Small intestine (tissue), 7 donors: Measurements from ENCODE around the gene HEPACAM2. TPM values are rescaled to one million over a fixed set of nuclear protein-coding genes. Genes with fewer than 3 reads are reported as not detected.
A peak's percentile ranks its signal among the peaks of the same experiment; 100 is the strongest.

Source experiments
- DNase-seq, 2 donors: peaks; one replicate each; pipeline versions ENCODE4 v3.0.0 to v3.0.0-alpha.2; 2013
- FAIRE-seq: peaks from 2 replicates; lab custom pipeline; 2012; peaks lifted over from hg19 to GRCh38; lab: Jason Lieb, UNC
- H3K27ac ChIP-seq, 3 donors: one replicate each; pipeline ENCODE4 v1.5.1; 2013; ENCODE audit warnings: low read length in 2 of 3, mild to moderate bottlenecking in 2 of 3, control low read depth in 1 of 3, inconsistent platforms in 1 of 3, low read depth in 1 of 3, moderate library complexity in 1 of 3
- H3K27me3 ChIP-seq, 3 donors: one replicate each; pipeline ENCODE4 v1.6.1; 2013; ENCODE audit warnings: low read length in 3 of 3, inconsistent platforms in 1 of 3; ENCODE audit not compliant: control insufficient read depth in 3 of 3, insufficient read depth in 3 of 3
- H3K36me3 ChIP-seq, 3 donors: one replicate each; pipeline ENCODE4 v1.6.1; 2013; ENCODE audit warnings: low read length in 3 of 3, inconsistent platforms in 1 of 3, low read depth in 1 of 3, mild to moderate bottlenecking in 1 of 3, moderate library complexity in 1 of 3; ENCODE audit not compliant: control insufficient read depth in 3 of 3, insufficient read depth in 2 of 3
- H3K4me1 ChIP-seq, 3 donors: one replicate each; pipeline ENCODE4 v1.6.1; 2013; ENCODE audit warnings: low read length in 2 of 3, inconsistent platforms in 1 of 3, low read depth in 1 of 3, mild to moderate bottlenecking in 1 of 3, moderate library complexity in 1 of 3; ENCODE audit not compliant: control insufficient read depth in 3 of 3, insufficient read depth in 2 of 3
- H3K4me3 ChIP-seq, 3 donors: one replicate each; pipeline ENCODE4 v1.5.1; 2013; ENCODE audit warnings: low read length in 3 of 3, control low read depth in 1 of 3, inconsistent platforms in 1 of 3, low read depth in 1 of 3, mild to moderate bottlenecking in 1 of 3, moderate library complexity in 1 of 3
- H3K9me3 ChIP-seq, 2 donors: one replicate each; pipeline ENCODE4 v1.6.1; 2013; ENCODE audit warnings: low read depth in 1 of 2, low read length in 1 of 2; ENCODE audit not compliant: control insufficient read depth in 2 of 2, insufficient read depth in 1 of 2
- WGBS, 3 donors: extraction: QIAGEN DNeasy Blood & Tissue Kit; methylation state at CpG; one replicate each; pipeline ENCODE4 v1.1.7; 2013; 5-methylcytosine and 5-hydroxymethylcytosine counted together
- polyA plus RNA-seq, 4 donors: library from polyadenylated mRNA; stranded (reverse) in 3 of 4; unstranded in 1 of 4; fragments of 200-250 nt in 3 of 4; fragments of 120-200 nt in 1 of 4; gene quantifications; one replicate each; pipeline versions ENCODE4 v1.2.1 to v1.2.3, GENCODE V29; 2013
- donor health status: healthy with polysubstance abuse.
- donor health status: control.
- donor health status: control.
- donor health status: Bipolar disorder and iron deficiency.
- donor health status: healthy.

Gene HEPACAM2
- polyA plus RNA-seq, 4 donors = 9.2 to 108 (median 14.2) TPM

- H3K36me3 ChIP-seq = no peaks in the 10 kb centered on the region
- no peak overlapping the region for H3K4me3 ChIP-seq
- no peaks in the 10 kb centered on the region for H3K27me3 ChIP-seq
- peak in 1 of 2 donors; percentile 20 for DNase-seq
- H3K4me1 ChIP-seq = peaks cover 0 to 5% (median 3%) of the 10 kb centered on the region in 3 donors
- no peak for FAIRE-seq
- no peak overlapping the region for H3K27ac ChIP-seq
- no peaks in the 10 kb centered on the region for H3K9me3 ChIP-seq
- 73 to 90% (median 88%) methylated on average over 1 of the region's 1 CpG for WGBS, 3 donors
Observed at GRCh38 chr7:93150200-93150835, 76.0 kb downstream of the HEPACAM2 start.

GRCh38 chr7:93148727-93149126 lies 77.5 kb downstream of the HEPACAM2 start:
- peaks cover 1 to 3% (median 2%) of the 10 kb centered on the region in 3 donors for H3K36me3 ChIP-seq
- WGBS, 3 donors = 72 to 81% (median 76%) methylated on average over 3 of the region's 3 CpGs
- H3K27me3 ChIP-seq = no peaks in the 10 kb centered on the region
- FAIRE-seq (no peak), DNase-seq (no peak)
- H3K4me1 ChIP-seq = peaks cover 0 to 5% (median 3%) of the 10 kb centered on the region in 3 donors
- peak overlapping the region in 1 of 3 donors; percentile 48 for H3K27ac ChIP-seq
- H3K9me3 ChIP-seq = no peaks in the 10 kb centered on the region
- H3K4me3 ChIP-seq = no peak overlapping the region

- Histone ChIP-seq H3K36me3 (peaks cover 2 to 3% (median 3%) of the 10 kb centered on the region in 3 donors), H3K27me3 (no peaks in the 10 kb centered on the region), H3K4me3 (peak within 1 kb of the TSS; percentile 8 to 56 (median 22)), H3K9me3 (no peaks in the 10 kb centered on the region), H3K4me1 (peaks cover 0 to 5% (median 3%) of the 10 kb centered on the region in 3 donors), H3K27ac (peak within 1 kb of the TSS in 2 of 3 donors; percentile 48 to 68)
- DNase-seq (peak; percentile 38 to 75), FAIRE-seq (no peak)
- WGBS, 3 donors = 3 to 10% (median 6%) methylated on average over 2 of the region's 2 CpGs
Observed at GRCh38 chr7:93148144-93148543, 78.1 kb downstream of the HEPACAM2 start, which contains the start of gene SAMD9L. SAMD9L (minus strand) TSS chr7:93148385; CDS start chr7:93135971, 12,414 bp downstream.

- no peaks in the 10 kb centered on the region for H3K9me3 ChIP-seq
- H3K4me3 ChIP-seq = peak overlapping the region in 2 of 3 donors; percentile 22 to 56
- DNase-seq = peak; percentile 35 to 63
- H3K4me1 ChIP-seq = peaks cover 0 to 5% (median 3%) of the 10 kb centered on the region in 3 donors
- H3K27ac ChIP-seq = peak overlapping the region in 2 of 3 donors; percentile 48 to 68
- peaks cover 3 to 10% (median 7%) of the 10 kb centered on the region in 3 donors for H3K36me3 ChIP-seq
- no peak for FAIRE-seq
- no peaks in the 10 kb centered on the region for H3K27me3 ChIP-seq
- 1 to 2% (median 1%) methylated on average over 3 of the region's 3 CpGs for WGBS, 3 donors
Observed at GRCh38 chr7:93147363-93147762, 78.9 kb downstream of the HEPACAM2 start.

GRCh38 chr7:93146472-93147141 lies 79.7 kb downstream of the HEPACAM2 start:
- WGBS, 3 donors = 42 to 70% (median 67%) methylated on average over 5 of the region's 5 CpGs
- Histone ChIP-seq H3K4me1 (peaks cover 0 to 5% (median 3%) of the 10 kb centered on the region in 3 donors), H3K27ac (peak overlapping the region in 2 of 3 donors; percentile 3 to 23), H3K27me3 (no peaks in the 10 kb centered on the region), H3K36me3 (peaks cover 3 to 15% (median 10%) of the 10 kb centered on the region in 3 donors), H3K9me3 (peaks cover 0 to 2% of the 10 kb centered on the region in 2 donors), H3K4me3 (peak overlapping the region in 1 of 3 donors; percentile 56)
- no peak for FAIRE-seq
- no peak for DNase-seq

- Histone ChIP-seq H3K9me3 (peaks cover 0 to 2% of the 10 kb centered on the region in 2 donors), H3K27ac (peak overlapping the region in 2 of 3 donors; percentile 6 to 17), H3K36me3 (peaks cover 3 to 19% (median 15%) of the 10 kb centered on the region in 3 donors), H3K27me3 (no peaks in the 10 kb centered on the region), H3K4me1 (peaks cover 0 to 5% (median 3%) of the 10 kb centered on the region in 3 donors), H3K4me3 (no peak overlapping the region)
- FAIRE-seq = no peak
- no peak for DNase-seq
- 16 to 30% (median 18%) methylated on average over 1 of the region's 1 CpG for WGBS, 3 donors
Observed at GRCh38 chr7:93146036-93146435, 80.2 kb downstream of the HEPACAM2 start.

GRCh38 chr7:93145354-93145753 lies 80.9 kb downstream of the HEPACAM2 start:
- Histone ChIP-seq H3K9me3 (peaks cover 0 to 2% of the 10 kb centered on the region in 2 donors), H3K36me3 (peaks cover 3 to 21% (median 19%) of the 10 kb centered on the region in 3 donors), H3K27ac (no peak overlapping the region), H3K4me3 (no peak overlapping the region), H3K27me3 (no peaks in the 10 kb centered on the region), H3K4me1 (peaks cover 0 to 5% (median 3%) of the 10 kb centered on the region in 3 donors)
- 61 to 77% (median 73%) methylated on average over 3 of the region's 3 CpGs for WGBS, 3 donors
- no peak for FAIRE-seq
- no peak for DNase-seq

- Histone ChIP-seq H3K4me1 (peaks cover 0 to 5% (median 3%) of the 10 kb centered on the region in 3 donors), H3K27me3 (no peaks in the 10 kb centered on the region), H3K36me3 (peaks cover 5 to 36% (median 34%) of the 10 kb centered on the region in 3 donors), H3K9me3 (peaks cover 0 to 2% of the 10 kb centered on the region in 2 donors), H3K27ac (no peak overlapping the region), H3K4me3 (no peak overlapping the region)
- DNase-seq (no peak), FAIRE-seq (no peak)
- 97 to 100% (median 100%) methylated on average over 1 of the region's 1 CpG for WGBS, 3 donors
Observed at GRCh38 chr7:93142127-93142526, 84.1 kb downstream of the HEPACAM2 start.
